GM19240 (cell line): Measurements from ENCODE around the gene SLC12A9.

Experiments
- DNase-seq: peaks from one replicate; pipeline ENCODE4 v3.0.0; 2011; ENCODE audit warnings: low spot score; ENCODE audit not compliant: insufficient read length

The SLC12A9 gene

GRCh38 chr7:100882785-100883526 is 30.4 kb downstream of the SLC12A9 start:
- DNase-seq: no peak

GRCh38 chr7:100884736-100885439 is 32.4 kb downstream of the SLC12A9 start:
- DNase-seq: no peak

- DNase-seq: no peak
Measured at GRCh38 chr7:100885440-100886141, 33.1 kb downstream of the SLC12A9 start.

GRCh38 chr7:100886142-100886935 is 33.8 kb downstream of the SLC12A9 start:
- no peak for DNase-seq

- DNase-seq: no peak
Measured at GRCh38 chr7:100886936-100887515, 34.5 kb downstream of the SLC12A9 start.

GRCh38 chr7:100887516-100888290 is 35.2 kb downstream of the SLC12A9 start:
- DNase-seq: peak; percentile 83

- no peak for DNase-seq
Measured at GRCh38 chr7:100888291-100888987, 35.9 kb downstream of the SLC12A9 start.

- no peak for DNase-seq
Measured at GRCh38 chr7:100888988-100889750, 36.7 kb downstream of the SLC12A9 start, which contains the start of gene UFSP1. TSS of gene UFSP1 (minus strand) at chr7:100889715. CDS start at chr7:100889271, 444 bp downstream.

- no peak for DNase-seq
Measured at GRCh38 chr7:100890653-100891567, 38.4 kb downstream of the SLC12A9 start.

- DNase-seq: no peak
Measured at GRCh38 chr7:100891568-100892247, 39.2 kb downstream of the SLC12A9 start.

GRCh38 chr7:100892364-100893317 is 40.1 kb downstream of the SLC12A9 start:
- no peak for DNase-seq

GRCh38 chr7:100893318-100893895 is 40.9 kb downstream of the SLC12A9 start:
- no peak for DNase-seq

- no peak for DNase-seq
Measured at GRCh38 chr7:100893910-100894721, 41.6 kb downstream of the SLC12A9 start.

- no peak for DNase-seq
Measured at GRCh38 chr7:100894860-100895700, 42.6 kb downstream of the SLC12A9 start.
